Spleen (tissue), 7 donors: ENCODE data around the gene ZNF516.

Experiments
- POLR2AphosphoS5 ChIP-seq, 3 donors: sonication (generic); formaldehyde crosslinking; IDR thresholded peaks; one replicate each; pipeline ENCODE4 v1.5.1; 2017; ENCODE audit warnings: antibody characterized with exemption in 3 of 3
- TF ChIP-seq, protein P1 (sequence below), 11 experiments: fragments of 200-600 bp in 7 of 11; fragments of 450-650 bp in 4 of 11; sonication (generic) in 4 of 11; IDR thresholded peaks in 8 of 11; conservative IDR thresholded peaks in 3 of 11; 1 replicate in 7 of 11; 2 replicates in 4 of 11; pipeline versions ENCODE4 v1.4.0 to v1.8.0; 2016 to 2021; ENCODE audit warnings: antibody characterized with exemption in 11 of 11, inconsistent platforms in 4 of 11, mild to moderate bottlenecking in 1 of 11
- donor health status: DM: no; HTN: no; CAD: no; lungs with moderate emphysema.
- donor health status: DM: no; HTN: no; CAD: no.
- donor health status: DM: no; HTN: no; CAD: no.

DNA sequence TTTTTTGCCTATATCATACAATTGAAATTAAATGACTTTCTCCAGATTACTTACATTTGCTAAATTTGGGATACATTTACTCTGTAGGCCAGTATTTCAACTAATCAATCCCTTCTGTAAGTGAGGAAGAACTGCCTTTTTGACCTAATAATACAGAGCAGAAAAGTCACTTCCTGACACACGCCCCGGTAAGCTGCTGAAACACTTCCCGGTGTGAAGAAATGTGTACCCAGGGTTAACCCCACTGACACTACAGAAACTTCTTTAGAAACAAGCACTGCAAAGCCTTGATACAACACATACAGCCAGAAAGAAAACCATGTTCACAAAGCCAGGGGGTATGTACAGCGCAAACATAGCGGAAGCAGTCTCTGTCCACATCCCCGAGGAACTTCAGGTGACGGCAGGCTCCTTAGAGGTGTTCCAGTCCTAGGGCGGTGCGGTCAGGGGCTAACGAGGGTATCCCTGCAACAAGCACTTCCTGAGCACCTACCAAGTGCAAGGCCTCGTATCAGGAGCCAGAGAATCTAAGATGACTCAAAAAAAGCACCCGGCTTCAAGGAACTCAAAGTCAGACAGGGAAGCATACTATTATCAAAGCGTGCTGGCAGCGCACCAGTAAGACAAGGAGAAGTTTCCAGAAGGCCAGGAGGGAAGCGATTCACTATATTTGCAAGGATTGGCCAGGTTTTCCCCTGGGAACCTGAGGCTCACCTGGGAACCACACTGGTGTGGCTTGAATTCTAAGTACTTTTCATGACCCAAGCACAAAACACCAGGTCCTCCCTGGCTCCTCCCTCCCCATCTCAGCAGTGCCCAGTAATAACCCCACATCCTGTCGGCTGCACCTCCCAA is 46.6 kb downstream of the ZNF516 start:
- TF ChIP-seq, protein P1, sequence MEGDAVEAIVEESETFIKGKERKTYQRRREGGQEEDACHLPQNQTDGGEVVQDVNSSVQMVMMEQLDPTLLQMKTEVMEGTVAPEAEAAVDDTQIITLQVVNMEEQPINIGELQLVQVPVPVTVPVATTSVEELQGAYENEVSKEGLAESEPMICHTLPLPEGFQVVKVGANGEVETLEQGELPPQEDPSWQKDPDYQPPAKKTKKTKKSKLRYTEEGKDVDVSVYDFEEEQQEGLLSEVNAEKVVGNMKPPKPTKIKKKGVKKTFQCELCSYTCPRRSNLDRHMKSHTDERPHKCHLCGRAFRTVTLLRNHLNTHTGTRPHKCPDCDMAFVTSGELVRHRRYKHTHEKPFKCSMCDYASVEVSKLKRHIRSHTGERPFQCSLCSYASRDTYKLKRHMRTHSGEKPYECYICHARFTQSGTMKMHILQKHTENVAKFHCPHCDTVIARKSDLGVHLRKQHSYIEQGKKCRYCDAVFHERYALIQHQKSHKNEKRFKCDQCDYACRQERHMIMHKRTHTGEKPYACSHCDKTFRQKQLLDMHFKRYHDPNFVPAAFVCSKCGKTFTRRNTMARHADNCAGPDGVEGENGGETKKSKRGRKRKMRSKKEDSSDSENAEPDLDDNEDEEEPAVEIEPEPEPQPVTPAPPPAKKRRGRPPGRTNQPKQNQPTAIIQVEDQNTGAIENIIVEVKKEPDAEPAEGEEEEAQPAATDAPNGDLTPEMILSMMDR (IDR thresholded peaks at IDR 0.05 in 8 of 11, conservative IDR thresholded peaks at IDR 0.05 in 3 of 11): no peak
- TF ChIP-seq POLR2AphosphoS5 (IDR thresholded peaks at IDR 0.05): peak in 1 of 3 donors; percentile 17
